Keratinocyte (primary cell): ENCODE results near the gene ERI2. TPM values are rescaled to one million over a fixed set of nuclear protein-coding genes. Genes with fewer than 3 reads are reported as not detected.

Source experiments
- DNase-seq: peaks from one replicate; pipeline ENCODE4 v3.0.0-alpha.2; 2011; ENCODE audit warnings: low read depth, missing footprints, low spot score
- FAIRE-seq: peaks from 2 replicates; lab custom pipeline; 2011; peaks lifted over from hg19 to GRCh38; lab: Jason Lieb, UNC
- H2AFZ ChIP-seq: 2 replicates; pipeline ENCODE4 v1.6.0; 2012; ENCODE audit warnings: low read length, control low read depth, inconsistent platforms; ENCODE audit not compliant: control insufficient read depth
- H3K27ac ChIP-seq: 2 replicates; pipeline ENCODE4 v1.5.1; 2011; ENCODE audit warnings: low read length; ENCODE audit not compliant: control insufficient read depth, insufficient read depth
- H3K27me3 ChIP-seq: 3 replicates; pipeline ENCODE4 v1.6.0; 2011; ENCODE audit warnings: low read length; ENCODE audit not compliant: control insufficient read depth, insufficient read depth; ENCODE audit errors: extremely low read depth
- H3K36me3 ChIP-seq, 2 experiments: 2 replicates in 1 of 2; 3 replicates in 1 of 2; pipeline ENCODE4 v1.5.1; 2011; ENCODE audit warnings: low read length in 2 of 2, mild to moderate bottlenecking in 1 of 2; ENCODE audit not compliant: control insufficient read depth in 2 of 2, insufficient read depth in 2 of 2; ENCODE audit errors: extremely low read depth in 1 of 2
- H3K4me1 ChIP-seq: 3 replicates; pipeline ENCODE4 v1.5.1; 2011; ENCODE audit warnings: low read length; ENCODE audit not compliant: control insufficient read depth, insufficient read depth; ENCODE audit errors: extremely low read depth
- H3K4me2 ChIP-seq: 3 replicates; pipeline ENCODE4 v1.6.0; 2011; ENCODE audit warnings: low read depth, low read length; ENCODE audit not compliant: control insufficient read depth, insufficient read depth; ENCODE audit errors: extremely low read depth
- H3K4me3 ChIP-seq, 3 experiments: fragments of 200-600 bp in 1 of 3; sonication (generic) in 1 of 3; 2 replicates in 2 of 3; 3 replicates in 1 of 3; pipeline ENCODE4 v1.5.1; 2011 to 2016; ENCODE audit warnings: low read length in 3 of 3, mild to moderate bottlenecking in 3 of 3, control low read depth in 2 of 3, inconsistent platforms in 1 of 3, low read depth in 1 of 3, mixed read lengths in 1 of 3, mixed run types in 1 of 3, moderate library complexity in 1 of 3; ENCODE audit not compliant: control insufficient read depth in 2 of 3, insufficient read depth in 2 of 3; ENCODE audit errors: extremely low read depth in 1 of 3
- H3K79me2 ChIP-seq: 2 replicates; pipeline ENCODE4 v1.6.0; 2012; ENCODE audit warnings: low read length; ENCODE audit not compliant: control insufficient read depth, insufficient read depth
- H3K9ac ChIP-seq: 3 replicates; pipeline ENCODE4 v1.6.0; 2011; ENCODE audit warnings: low read length; ENCODE audit not compliant: control insufficient read depth, insufficient read depth; ENCODE audit errors: extremely low read depth
- H3K9me1 ChIP-seq: 3 replicates; pipeline ENCODE4 v1.6.0; 2011; ENCODE audit warnings: low read length; ENCODE audit not compliant: control insufficient read depth, insufficient read depth; ENCODE audit errors: extremely low read depth
- H3K9me3 ChIP-seq: 2 replicates; pipeline ENCODE4 v1.5.1; 2012; ENCODE audit warnings: low read depth, low read length; ENCODE audit not compliant: control insufficient read depth
- H4K20me1 ChIP-seq: 3 replicates; pipeline ENCODE4 v1.6.0; 2011; ENCODE audit warnings: low read length; ENCODE audit not compliant: control insufficient read depth, insufficient read depth; ENCODE audit errors: extremely low read depth
- EZH2 ChIP-seq: IDR thresholded peaks from one replicate; pipeline ENCODE4 v1.6.1; 2012; ENCODE audit warnings: inconsistent platforms, mild to moderate bottlenecking, low read length, moderate library complexity
- dilution Hi-C: fragments of 300-500 bp; cut with MboI; formaldehyde crosslinking; loops from one replicate; pipeline ENCODE4 v1.7.0; 2020; ENCODE audit warnings: low sequenced_read_pairs; ENCODE audit not compliant: extremely low pct_ligation_motif_present
- polyA plus RNA-seq, 5 experiments: library from polyadenylated mRNA; depleted of rRNA in 3 of 5; stranded (reverse) in 3 of 5; stranded (forward) in 1 of 5; unstranded in 1 of 5; fragments of >200 nt; gene quantifications; 1 replicate in 1 of 5; 2 replicates in 3 of 5; 3 replicates in 1 of 5; pipeline versions ENCODE4 v1.2.1 to v1.2.3, GENCODE V29; 2011 to 2012; ENCODE audit warnings: missing spikeins in 2 of 5, low read depth in 1 of 5, low replicate concordance in 1 of 5
- TF ChIP-seq, protein P1 (sequence below), 3 experiments: IDR thresholded peaks in 1 of 3; conservative IDR thresholded peaks in 1 of 3; optimal IDR thresholded peaks in 1 of 3; 2 replicates in 2 of 3; 3 replicates in 1 of 3; pipeline versions ENCODE3 to v1.5.1; 2011; ENCODE audit warnings: low read length in 3 of 3, mild to moderate bottlenecking in 3 of 3, moderate library complexity in 2 of 3, control low read depth in 1 of 3, inconsistent platforms in 1 of 3; ENCODE audit not compliant: insufficient read depth in 2 of 3; ENCODE audit errors: extremely low read depth in 1 of 3

ERI2 gene
- polyA plus RNA-seq, 1 donor (not counting 4 experiments of a cell fraction or from before 2014, with no cell fraction given): 19.5 TPM

- H3K36me3 ChIP-seq: no peaks in the 10 kb centered on the region
- no peak overlapping the region for H3K4me2 ChIP-seq
- dilution Hi-C loops: no loop called here
- DNase-seq (no peak), FAIRE-seq (no peak)
- TF ChIP-seq, protein P1, sequence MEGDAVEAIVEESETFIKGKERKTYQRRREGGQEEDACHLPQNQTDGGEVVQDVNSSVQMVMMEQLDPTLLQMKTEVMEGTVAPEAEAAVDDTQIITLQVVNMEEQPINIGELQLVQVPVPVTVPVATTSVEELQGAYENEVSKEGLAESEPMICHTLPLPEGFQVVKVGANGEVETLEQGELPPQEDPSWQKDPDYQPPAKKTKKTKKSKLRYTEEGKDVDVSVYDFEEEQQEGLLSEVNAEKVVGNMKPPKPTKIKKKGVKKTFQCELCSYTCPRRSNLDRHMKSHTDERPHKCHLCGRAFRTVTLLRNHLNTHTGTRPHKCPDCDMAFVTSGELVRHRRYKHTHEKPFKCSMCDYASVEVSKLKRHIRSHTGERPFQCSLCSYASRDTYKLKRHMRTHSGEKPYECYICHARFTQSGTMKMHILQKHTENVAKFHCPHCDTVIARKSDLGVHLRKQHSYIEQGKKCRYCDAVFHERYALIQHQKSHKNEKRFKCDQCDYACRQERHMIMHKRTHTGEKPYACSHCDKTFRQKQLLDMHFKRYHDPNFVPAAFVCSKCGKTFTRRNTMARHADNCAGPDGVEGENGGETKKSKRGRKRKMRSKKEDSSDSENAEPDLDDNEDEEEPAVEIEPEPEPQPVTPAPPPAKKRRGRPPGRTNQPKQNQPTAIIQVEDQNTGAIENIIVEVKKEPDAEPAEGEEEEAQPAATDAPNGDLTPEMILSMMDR (optimal IDR thresholded peaks at IDR 0.05 in 1 of 3, IDR thresholded peaks at IDR 0.05 in 1 of 3, conservative IDR thresholded peaks at IDR 0.05 in 1 of 3; ENCODE audit: extremely low read depth in 1 of 3, insufficient read depth in 2 of 3, low read length in 3 of 3): no peak
- no peak for TF ChIP-seq EZH2
- H3K9me3 ChIP-seq: no peaks in the 10 kb centered on the region
- H3K27me3 ChIP-seq: no peaks in the 10 kb centered on the region
- H3K4me1 ChIP-seq: no peaks in the 10 kb centered on the region
- H4K20me1 ChIP-seq: no peaks in the 10 kb centered on the region
- H3K79me2 ChIP-seq: no peaks in the 10 kb centered on the region
- no peaks in the 10 kb centered on the region for H3K9me1 ChIP-seq
- H3K4me3 ChIP-seq: no peak overlapping the region
- no peak overlapping the region for H3K27ac ChIP-seq
- no peak overlapping the region for H3K9ac ChIP-seq
- no peak overlapping the region for H2AFZ ChIP-seq
Observed at GRCh38 chr16:20784204-20784603, 22.1 kb downstream of the ERI2 start.

GRCh38 chr16:20782470-20782869 lies 23.8 kb downstream of the ERI2 start:
- Histone ChIP-seq H3K27ac (no peak overlapping the region), H3K9me1 (no peaks in the 10 kb centered on the region), H3K36me3 (no peaks in the 10 kb centered on the region), H3K9me3 (no peaks in the 10 kb centered on the region), H3K4me3 (no peak overlapping the region), H3K27me3 (no peaks in the 10 kb centered on the region), H3K79me2 (no peaks in the 10 kb centered on the region), H3K9ac (no peak overlapping the region), H3K4me1 (no peaks in the 10 kb centered on the region), H2AFZ (no peak overlapping the region), H3K4me2 (no peak overlapping the region), H4K20me1 (no peaks in the 10 kb centered on the region)
- TF ChIP-seq, protein P1 (optimal IDR thresholded peaks at IDR 0.05 in 1 of 3, IDR thresholded peaks at IDR 0.05 in 1 of 3, conservative IDR thresholded peaks at IDR 0.05 in 1 of 3; ENCODE audit: extremely low read depth in 1 of 3, insufficient read depth in 2 of 3, low read length in 3 of 3): no peak
- TF ChIP-seq EZH2: no peak
- no peak for DNase-seq
- dilution Hi-C loops: no loop called here
- FAIRE-seq: no peak
